Esophagus squamous epithelium (tissue), 4 donors: ENCODE results near the gene PLXNC1.

ENCODE experiments used
- POLR2A ChIP-seq, 4 donors: fragments of 450-650 bp; IDR thresholded peaks; one replicate each; pipeline ENCODE4 v1.6.1; 2017; ENCODE audit warnings: antibody characterized with exemption in 4 of 4, mild to moderate bottlenecking in 4 of 4, moderate library complexity in 3 of 4
- TF ChIP-seq, protein P1 (sequence below), 6 experiments: fragments of 450-650 bp in 4 of 6; fragments of 200-600 bp in 2 of 6; sonication (generic) in 2 of 6; IDR thresholded peaks; one replicate each; pipeline ENCODE4 v1.5.1; 2016 to 2019; ENCODE audit warnings: antibody characterized with exemption in 6 of 6, mild to moderate bottlenecking in 4 of 6, moderate library complexity in 4 of 6

DNA sequence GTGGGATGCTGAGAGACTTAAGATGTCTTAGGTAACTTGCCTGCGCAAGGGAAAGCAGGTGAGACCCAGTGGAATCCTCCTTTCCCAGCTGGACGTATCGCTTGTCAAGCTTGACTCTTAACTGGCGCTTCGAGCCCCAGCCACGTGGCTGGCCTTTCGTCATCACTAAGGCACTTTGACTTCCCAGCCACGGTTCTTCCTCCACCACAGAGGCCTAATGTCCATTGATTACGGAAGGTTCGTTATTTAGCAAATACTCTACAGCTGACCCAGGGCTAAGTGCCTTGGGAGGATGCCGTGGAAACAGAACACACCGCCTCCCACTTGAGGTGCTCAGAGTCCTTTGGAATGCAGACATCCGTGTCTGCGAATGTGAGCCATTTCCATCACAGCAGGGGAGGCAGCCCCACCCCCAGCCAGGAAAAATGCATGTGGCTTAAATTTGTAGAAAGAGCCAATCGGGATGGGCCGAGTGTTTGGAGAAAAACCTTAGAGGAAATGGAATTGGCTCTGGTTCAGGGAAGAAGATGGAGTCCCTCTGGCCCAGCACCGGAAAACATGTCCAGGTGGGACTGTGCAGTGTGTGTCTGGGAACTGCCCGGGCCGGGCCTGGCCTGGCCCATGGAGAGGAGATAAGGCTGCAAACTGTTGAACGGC is 115.7 kb downstream of the PLXNC1 start:
- TF ChIP-seq, protein P1, sequence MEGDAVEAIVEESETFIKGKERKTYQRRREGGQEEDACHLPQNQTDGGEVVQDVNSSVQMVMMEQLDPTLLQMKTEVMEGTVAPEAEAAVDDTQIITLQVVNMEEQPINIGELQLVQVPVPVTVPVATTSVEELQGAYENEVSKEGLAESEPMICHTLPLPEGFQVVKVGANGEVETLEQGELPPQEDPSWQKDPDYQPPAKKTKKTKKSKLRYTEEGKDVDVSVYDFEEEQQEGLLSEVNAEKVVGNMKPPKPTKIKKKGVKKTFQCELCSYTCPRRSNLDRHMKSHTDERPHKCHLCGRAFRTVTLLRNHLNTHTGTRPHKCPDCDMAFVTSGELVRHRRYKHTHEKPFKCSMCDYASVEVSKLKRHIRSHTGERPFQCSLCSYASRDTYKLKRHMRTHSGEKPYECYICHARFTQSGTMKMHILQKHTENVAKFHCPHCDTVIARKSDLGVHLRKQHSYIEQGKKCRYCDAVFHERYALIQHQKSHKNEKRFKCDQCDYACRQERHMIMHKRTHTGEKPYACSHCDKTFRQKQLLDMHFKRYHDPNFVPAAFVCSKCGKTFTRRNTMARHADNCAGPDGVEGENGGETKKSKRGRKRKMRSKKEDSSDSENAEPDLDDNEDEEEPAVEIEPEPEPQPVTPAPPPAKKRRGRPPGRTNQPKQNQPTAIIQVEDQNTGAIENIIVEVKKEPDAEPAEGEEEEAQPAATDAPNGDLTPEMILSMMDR (IDR thresholded peaks at IDR 0.05): no peak
- no peak for TF ChIP-seq POLR2A (IDR thresholded peaks at IDR 0.05)
